ENCODE data around the gene TLCD5. TPM values are rescaled to one million over a fixed set of nuclear protein-coding genes. Genes with fewer than 3 reads are reported as not detected.
A peak's percentile ranks its signal among the peaks of the same experiment; 100 is the strongest.

Gene TLCD5
- total RNA-seq, 4 donors from 2014 or later = 0.23 to 3.2 (median 0.43) TPM

DNA sequence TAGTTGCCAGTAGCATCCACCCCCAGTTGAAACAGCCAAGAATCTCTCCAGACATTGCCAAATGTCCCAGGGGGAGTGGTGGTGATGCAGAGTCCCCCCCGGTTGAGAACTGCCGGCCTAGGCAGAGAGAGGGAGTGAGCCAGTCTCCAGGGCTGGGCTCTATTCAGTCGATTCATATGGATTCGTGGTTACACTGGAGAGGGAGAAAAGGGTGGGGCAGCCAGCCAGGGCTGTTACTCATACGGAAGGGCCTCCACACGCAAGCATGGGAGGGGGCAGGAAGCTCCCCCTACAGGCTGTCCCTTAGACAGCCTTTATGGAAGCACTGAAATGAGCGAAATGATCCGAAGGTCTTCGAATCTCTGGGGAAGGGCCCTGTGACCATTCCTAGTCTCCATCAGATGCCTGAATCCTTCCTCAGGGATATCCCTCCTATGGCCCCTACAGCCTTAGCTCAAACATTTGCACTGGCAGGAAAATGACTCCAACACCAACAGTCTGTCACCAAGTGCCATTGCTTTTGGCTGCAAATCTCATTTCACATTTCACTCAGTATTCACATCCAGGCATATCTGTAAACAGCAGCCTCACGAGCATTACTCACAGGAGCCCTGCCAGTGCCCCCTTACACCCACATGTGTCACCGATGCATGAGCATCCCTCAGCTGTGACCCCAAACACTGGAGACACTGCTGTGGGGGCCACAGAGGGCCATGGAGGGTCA lies 18.4 kb upstream of the TLCD5 start:
- H3K9me3 ChIP-seq = no peaks in the 10 kb centered on the region
- H3K4me3 ChIP-seq = no peak overlapping the region
- H3K4me1 ChIP-seq = peaks cover 16 to 69% (median 28%) of the 10 kb centered on the region in 3 donors
- TF ChIP-seq, protein P1, sequence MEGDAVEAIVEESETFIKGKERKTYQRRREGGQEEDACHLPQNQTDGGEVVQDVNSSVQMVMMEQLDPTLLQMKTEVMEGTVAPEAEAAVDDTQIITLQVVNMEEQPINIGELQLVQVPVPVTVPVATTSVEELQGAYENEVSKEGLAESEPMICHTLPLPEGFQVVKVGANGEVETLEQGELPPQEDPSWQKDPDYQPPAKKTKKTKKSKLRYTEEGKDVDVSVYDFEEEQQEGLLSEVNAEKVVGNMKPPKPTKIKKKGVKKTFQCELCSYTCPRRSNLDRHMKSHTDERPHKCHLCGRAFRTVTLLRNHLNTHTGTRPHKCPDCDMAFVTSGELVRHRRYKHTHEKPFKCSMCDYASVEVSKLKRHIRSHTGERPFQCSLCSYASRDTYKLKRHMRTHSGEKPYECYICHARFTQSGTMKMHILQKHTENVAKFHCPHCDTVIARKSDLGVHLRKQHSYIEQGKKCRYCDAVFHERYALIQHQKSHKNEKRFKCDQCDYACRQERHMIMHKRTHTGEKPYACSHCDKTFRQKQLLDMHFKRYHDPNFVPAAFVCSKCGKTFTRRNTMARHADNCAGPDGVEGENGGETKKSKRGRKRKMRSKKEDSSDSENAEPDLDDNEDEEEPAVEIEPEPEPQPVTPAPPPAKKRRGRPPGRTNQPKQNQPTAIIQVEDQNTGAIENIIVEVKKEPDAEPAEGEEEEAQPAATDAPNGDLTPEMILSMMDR (IDR thresholded peaks at IDR 0.05) = peak in 5 of 6 experiments; percentile 12 to 71 (median 33)
- TF ChIP-seq POLR2A (IDR thresholded peaks at IDR 0.05) = peak in 1 of 4 donors; percentile 10
- peak overlapping the region; percentile 50 to 86 (median 80) for H3K27ac ChIP-seq
- intact Hi-C loops (cut with DNase I) = no loop called here
- WGBS, 2 donors = 41 to 45% methylated on average over 6 to 7 of the region's 11 CpGs
- no peaks in the 10 kb centered on the region for H3K36me3 ChIP-seq
- H3K27me3 ChIP-seq = peaks cover 0 to 5% (median 0%) of the 10 kb centered on the region in 4 donors
- DNase-seq = no peak

DNA sequence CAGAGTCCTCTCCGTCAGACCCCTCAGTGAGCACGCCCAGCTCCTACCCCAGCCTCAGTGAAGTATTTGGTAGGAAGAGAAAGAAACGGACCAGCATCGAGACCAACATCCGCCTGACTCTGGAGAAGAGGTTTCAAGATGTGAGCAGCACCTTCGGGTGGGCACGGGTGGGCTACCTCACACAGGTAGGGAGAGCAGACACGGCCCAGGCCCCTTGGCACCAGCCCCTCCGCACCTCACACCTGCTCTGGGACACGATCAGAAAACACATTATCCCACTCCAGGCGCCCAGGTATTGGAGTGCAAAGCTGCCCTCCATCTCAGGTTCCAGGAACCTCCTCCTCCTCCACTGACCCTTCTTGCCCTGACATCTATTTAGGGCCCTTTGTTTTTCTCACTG lies 17.6 kb upstream of the TLCD5 start:
- Histone ChIP-seq H3K4me3 (no peak overlapping the region), H3K27me3 (peaks cover 0 to 5% (median 0%) of the 10 kb centered on the region in 4 donors), H3K9me3 (no peaks in the 10 kb centered on the region), H3K4me1 (peaks cover 11 to 61% (median 25%) of the 10 kb centered on the region in 3 donors), H3K27ac (peak overlapping the region in 3 of 4 donors; percentile 57 to 86 (median 77)), H3K36me3 (no peaks in the 10 kb centered on the region)
- no peak for DNase-seq
- intact Hi-C loops (cut with DNase I) = no loop called here
- 92 to 94% methylated on average over 7 to 9 of the region's 11 CpGs for WGBS, 2 donors
- TF ChIP-seq, protein P1 (IDR thresholded peaks at IDR 0.05) = no peak
- no peak for TF ChIP-seq POLR2A (IDR thresholded peaks at IDR 0.05)

DNA sequence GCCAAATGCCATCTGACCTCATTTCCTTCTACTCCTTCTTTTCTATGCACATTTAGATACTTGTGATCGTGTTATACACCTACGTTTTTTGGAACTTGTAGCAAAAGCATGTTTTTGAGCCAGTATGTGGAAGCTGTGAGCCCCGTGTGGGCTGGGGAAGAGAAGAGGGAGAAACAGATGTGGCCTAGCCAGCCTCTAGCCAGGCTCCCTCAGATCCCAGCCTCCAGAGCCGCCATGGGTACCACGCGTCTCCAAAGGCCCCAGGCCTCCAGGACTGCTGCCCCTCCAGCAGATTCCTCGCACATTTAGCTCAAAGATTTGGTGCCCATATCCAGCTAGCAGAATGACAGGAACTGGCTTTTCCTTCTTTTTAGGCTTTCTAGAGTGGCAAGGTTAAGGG lies 17.0 kb upstream of the TLCD5 start:
- H3K36me3 ChIP-seq = no peaks in the 10 kb centered on the region
- H3K27me3 ChIP-seq = peaks cover 0 to 5% (median 0%) of the 10 kb centered on the region in 4 donors
- H3K4me3 ChIP-seq = no peak overlapping the region
- no peaks in the 10 kb centered on the region for H3K9me3 ChIP-seq
- no peak for DNase-seq
- peaks cover 6 to 55% (median 19%) of the 10 kb centered on the region in 3 donors for H3K4me1 ChIP-seq
- peak overlapping the region in 3 of 4 donors; percentile 52 to 57 (median 54) for H3K27ac ChIP-seq
- intact Hi-C loops (cut with DNase I) = no loop called here
- 83 to 96% methylated on average over 6 to 7 of the region's 7 CpGs for WGBS, 2 donors
- no peak for TF ChIP-seq POLR2A (IDR thresholded peaks at IDR 0.05)
- TF ChIP-seq, protein P1 (IDR thresholded peaks at IDR 0.05) = no peak

DNA sequence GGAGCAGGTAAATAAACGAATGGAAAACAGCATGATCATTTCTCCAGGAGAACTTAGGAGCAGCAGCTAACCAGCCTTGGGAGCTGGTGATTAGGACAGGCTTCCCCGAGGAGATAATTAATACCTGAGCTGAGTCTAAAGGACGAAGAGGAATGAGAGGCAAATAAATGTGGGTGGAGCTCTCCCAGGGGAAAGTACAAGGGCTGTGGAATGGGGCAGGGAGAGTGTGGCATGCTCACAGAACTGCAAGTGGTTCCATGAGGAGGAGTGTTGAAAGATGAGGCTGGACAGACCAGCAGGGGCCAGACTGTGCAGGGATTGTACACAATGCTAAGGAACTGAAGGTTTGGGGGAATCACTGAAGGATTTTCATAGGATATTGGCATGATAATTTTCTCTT lies 14.2 kb upstream of the TLCD5 start:
- no peak for DNase-seq
- no peak overlapping the region for H3K4me3 ChIP-seq
- H3K27me3 ChIP-seq = peaks cover 0 to 5% (median 0%) of the 10 kb centered on the region in 4 donors
- WGBS, 2 donors = 57 to 78% methylated on average over 3 of the region's 3 CpGs
- no peak overlapping the region for H3K27ac ChIP-seq
- H3K36me3 ChIP-seq = no peaks in the 10 kb centered on the region
- intact Hi-C loops (cut with DNase I) = no loop called here
- peaks cover 6 to 39% (median 8%) of the 10 kb centered on the region in 3 donors for H3K4me1 ChIP-seq
- no peak for TF ChIP-seq POLR2A (IDR thresholded peaks at IDR 0.05)
- TF ChIP-seq, protein P1 (IDR thresholded peaks at IDR 0.05) = no peak
- H3K9me3 ChIP-seq = no peaks in the 10 kb centered on the region

DNA sequence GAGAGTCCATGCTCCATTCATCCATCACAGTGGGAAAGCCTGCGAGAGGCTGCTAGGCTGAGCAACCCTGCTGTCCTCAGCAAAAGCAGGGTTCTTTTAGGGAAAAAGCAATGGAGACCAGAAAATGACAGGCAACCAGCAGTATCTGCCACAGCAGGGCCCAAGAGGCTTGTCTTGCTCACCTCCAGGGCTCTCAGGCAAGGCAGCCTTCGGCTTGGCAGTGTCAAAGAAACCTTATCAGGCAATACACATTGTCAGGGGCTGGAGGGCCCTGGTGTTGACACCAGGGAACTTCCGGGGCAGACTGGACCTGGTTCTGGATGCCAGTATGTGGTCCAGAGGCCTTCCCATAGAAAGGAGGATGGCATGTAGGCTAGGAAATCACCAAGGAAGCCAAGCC lies 10.2 kb upstream of the TLCD5 start:
- 86% methylated on average over 1 of the region's 3 CpGs; no CpG with 5 or more reads in 1 of the 2 donors for WGBS, 2 donors
- Histone ChIP-seq H3K9me3 (no peaks in the 10 kb centered on the region), H3K27ac (peak overlapping the region in 3 of 4 donors; percentile 84 to 90 (median 85)), H3K4me1 (peaks cover 0 to 42% (median 22%) of the 10 kb centered on the region in 3 donors), H3K27me3 (no peaks in the 10 kb centered on the region), H3K4me3 (no peak overlapping the region), H3K36me3 (no peaks in the 10 kb centered on the region)
- intact Hi-C loops (cut with DNase I) = no loop called here
- TF ChIP-seq POLR2A (IDR thresholded peaks at IDR 0.05) = no peak
- TF ChIP-seq, protein P1 (IDR thresholded peaks at IDR 0.05) = no peak
- no peak for DNase-seq
